ENCODE measurements around the gene MAPK8IP1. TPM values are rescaled to one million over a fixed set of nuclear protein-coding genes. Genes with fewer than 3 reads are reported as not detected.

MAPK8IP1 gene
- total and polyA plus RNA-seq, 8 donors, result 2.9 to 8.3 (median 7.0) TPM; not detected in 1

GRCh38 chr11:45889555-45889954, 4.1 kb downstream of the MAPK8IP1 start:
- WGBS, 5 donors, result 79 to 89% (median 87%) methylated on average over 8 of the region's 8 CpGs
- Histone ChIP-seq H3K9me3 (no peaks in the 10 kb centered on the region), H3K4me1 (peaks cover 4 to 13% (median 12%) of the 10 kb centered on the region in 4 donors), H3K4me3 (no peak overlapping the region), H3K27me3 (peaks cover 0 to 24% (median 0%) of the 10 kb centered on the region in 3 donors), H3K36me3 (no peaks in the 10 kb centered on the region), H3K27ac (no peak overlapping the region)
- intact Hi-C loops (cut with DNase I; ENCODE audit: low total_unique reads), result no loop called here
- TF ChIP-seq POLR2AphosphoS5 (IDR thresholded peaks at IDR 0.05) (no peak), CTCF (IDR thresholded peaks at IDR 0.05) (no peak), EP300 (IDR thresholded peaks at IDR 0.05) (no peak), POLR2A (IDR thresholded peaks at IDR 0.05) (no peak)
- no peak for DNase-seq

GRCh38 chr11:45889966-45890365, 4.5 kb downstream of the MAPK8IP1 start:
- peaks cover 4 to 12% (median 11%) of the 10 kb centered on the region in 4 donors for H3K4me1 ChIP-seq
- H3K36me3 ChIP-seq, result no peaks in the 10 kb centered on the region
- TF ChIP-seq POLR2A (IDR thresholded peaks at IDR 0.05), result no peak
- no peak for TF ChIP-seq EP300 (IDR thresholded peaks at IDR 0.05)
- TF ChIP-seq POLR2AphosphoS5 (IDR thresholded peaks at IDR 0.05), result no peak
- no peak for TF ChIP-seq CTCF (IDR thresholded peaks at IDR 0.05)
- WGBS, 5 donors, result 85 to 94% (median 92%) methylated on average over 9 of the region's 9 CpGs
- H3K27me3 ChIP-seq, result peaks cover 0 to 28% (median 0%) of the 10 kb centered on the region in 3 donors
- H3K9me3 ChIP-seq, result no peaks in the 10 kb centered on the region
- intact Hi-C loops (cut with DNase I; ENCODE audit: low total_unique reads), result no loop called here
- H3K4me3 ChIP-seq, result no peak overlapping the region
- no peak for DNase-seq
- H3K27ac ChIP-seq, result no peak overlapping the region

GRCh38 chr11:45890886-45891550, 5.6 kb downstream of the MAPK8IP1 start:
- no peak overlapping the region for H3K4me3 ChIP-seq
- H3K27me3 ChIP-seq, result peaks cover 0 to 30% (median 0%) of the 10 kb centered on the region in 3 donors
- no peaks in the 10 kb centered on the region for H3K9me3 ChIP-seq
- WGBS, 5 donors, result 71 to 89% (median 84%) methylated on average over 7 to 9 of the region's 9 CpGs
- no peak overlapping the region for H3K27ac ChIP-seq
- no peaks in the 10 kb centered on the region for H3K36me3 ChIP-seq
- TF ChIP-seq POLR2AphosphoS5 (IDR thresholded peaks at IDR 0.05) (no peak), CTCF (IDR thresholded peaks at IDR 0.05) (no peak), POLR2A (IDR thresholded peaks at IDR 0.05) (no peak), EP300 (IDR thresholded peaks at IDR 0.05) (no peak)
- intact Hi-C loops (cut with DNase I; ENCODE audit: low total_unique reads), result no loop called here
- peaks cover under 1 to 4% (median 3%) of the 10 kb centered on the region in 4 donors for H3K4me1 ChIP-seq
- DNase-seq, result no peak

GRCh38 chr11:45892856-45893255, 7.4 kb downstream of the MAPK8IP1 start:
- peaks cover 0 to 7% (median 1%) of the 10 kb centered on the region in 4 donors for H3K4me1 ChIP-seq
- no peaks in the 10 kb centered on the region for H3K9me3 ChIP-seq
- no peak overlapping the region for H3K4me3 ChIP-seq
- WGBS, 5 donors, result 39 to 75% (median 65%) methylated on average over 3 to 5 of the region's 5 CpGs
- no peak overlapping the region for H3K27ac ChIP-seq
- no peak for DNase-seq
- intact Hi-C loops (cut with DNase I; ENCODE audit: low total_unique reads), result no loop called here
- peaks cover 0 to 40% (median 0%) of the 10 kb centered on the region in 3 donors for H3K27me3 ChIP-seq
- H3K36me3 ChIP-seq, result no peaks in the 10 kb centered on the region
- no peak for TF ChIP-seq POLR2AphosphoS5 (IDR thresholded peaks at IDR 0.05)
- TF ChIP-seq EP300 (IDR thresholded peaks at IDR 0.05), result no peak
- TF ChIP-seq POLR2A (IDR thresholded peaks at IDR 0.05), result no peak
- no peak for TF ChIP-seq CTCF (IDR thresholded peaks at IDR 0.05)

Data from stomach (tissue), 9 donors.